DMS153 (cell line): ENCODE measurements around the gene CHST11.
"Not testable (repeated sequence)": the region's sequence is repeated elsewhere in the genome, so short reads cannot be mapped to it uniquely, and the experiment has no call there.

ENCODE experiments used
- DNase-seq: peaks from one replicate; lab custom pipeline; 2025; lab: John Stamatoyannopoulos, UW

Gene CHST11

DNA sequence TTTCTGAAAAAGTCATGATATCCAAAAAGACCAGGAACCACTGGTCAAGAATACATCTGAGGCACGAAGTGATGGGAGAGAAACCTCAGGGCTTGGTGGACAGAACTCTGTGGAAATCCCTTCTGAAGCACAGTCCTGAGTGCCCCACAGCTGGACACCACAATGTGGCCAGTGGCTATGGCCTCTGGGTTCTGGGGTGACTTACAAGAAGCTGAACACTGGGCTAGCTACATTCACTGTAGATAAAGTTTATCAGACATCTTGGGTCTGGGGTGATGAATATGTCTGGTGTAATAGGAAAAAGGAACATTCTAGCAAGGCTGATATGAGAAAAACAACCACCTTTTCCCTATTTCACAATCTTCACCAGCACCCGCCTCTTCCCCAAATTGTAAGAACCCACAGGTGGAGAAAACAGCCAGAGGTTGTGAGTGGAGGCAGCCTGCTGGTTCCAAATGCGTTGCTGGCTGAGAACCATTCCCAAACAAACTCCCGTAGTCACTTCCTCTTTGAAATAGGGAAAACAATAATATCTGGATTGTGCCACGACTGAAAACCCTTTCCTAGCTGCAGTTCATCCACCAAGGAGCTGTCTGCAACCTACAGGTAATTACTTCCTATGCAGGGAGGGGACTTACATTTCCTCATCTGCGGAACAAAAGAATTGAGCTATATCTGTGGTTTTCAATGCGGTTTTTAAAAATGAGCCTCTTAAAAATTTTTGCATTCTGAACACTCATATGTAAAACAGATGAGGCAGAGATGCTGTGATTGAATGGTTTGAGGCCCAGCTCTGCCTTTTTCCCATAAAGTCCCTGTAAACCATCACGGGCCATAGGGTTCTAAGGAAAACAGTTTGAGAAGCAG lies 307.7 kb downstream of the CHST11 start:
- DNase-seq, result no peak

GRCh38 chr12:104767261-104767660 lies 310.5 kb downstream of the CHST11 start:
- DNase-seq, result no peak

- peak; percentile 13 for DNase-seq
Measured at GRCh38 chr12:104768033-104768432, 311.3 kb downstream of the CHST11 start.

DNA sequence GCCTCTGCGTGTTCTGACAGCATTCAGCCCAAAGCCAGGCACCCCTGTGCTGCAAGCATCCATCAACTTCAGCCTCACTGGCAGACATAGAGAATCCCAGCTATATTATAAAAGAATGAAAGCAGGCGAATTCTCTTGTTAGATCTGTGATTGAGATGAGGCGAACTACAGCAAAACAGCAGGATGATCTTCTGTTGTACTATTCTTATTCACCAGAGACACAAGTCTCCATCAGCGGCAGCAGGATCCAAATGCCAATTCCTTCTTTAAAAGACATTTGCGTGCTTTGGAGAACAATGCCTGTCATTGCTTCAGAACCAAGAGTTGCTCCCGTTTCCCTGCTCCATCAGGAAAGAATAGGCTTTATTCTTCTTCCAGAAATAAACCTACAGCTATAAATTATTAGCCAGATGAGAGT lies 312.4 kb downstream of the CHST11 start:
- DNase-seq, result no peak

- DNase-seq, result no peak
Measured at GRCh38 chr12:104772336-104772735, 315.6 kb downstream of the CHST11 start.

DNA sequence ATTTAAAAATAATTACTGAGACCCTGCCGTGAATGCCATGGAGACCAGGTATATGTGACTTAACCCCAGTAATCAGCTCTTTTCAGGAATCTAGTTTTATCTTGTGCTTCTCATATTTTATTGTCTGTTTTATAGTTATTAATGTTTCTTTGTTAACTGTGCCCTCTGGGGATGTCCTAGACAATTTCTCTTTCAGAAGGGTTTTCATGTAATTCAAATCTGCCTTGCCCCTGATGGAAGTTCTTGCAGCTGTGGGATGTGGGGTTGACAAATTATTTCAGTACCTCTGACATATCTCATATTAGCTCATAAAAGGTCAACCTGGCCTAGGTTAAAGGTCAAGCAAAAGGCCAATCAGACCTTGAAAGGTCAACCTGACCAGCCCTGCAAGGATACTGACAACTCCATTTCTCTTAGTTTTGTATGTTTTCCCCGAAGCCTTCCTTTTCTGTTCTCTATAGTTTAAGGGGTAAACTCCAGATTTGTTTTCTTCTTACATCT lies 319.0 kb downstream of the CHST11 start:
- DNase-seq, result no peak

- DNase-seq, result no peak
Measured at GRCh38 chr12:104779134-104779533, 322.4 kb downstream of the CHST11 start.

- no peak for DNase-seq
Measured at GRCh38 chr12:104782296-104782695, 325.5 kb downstream of the CHST11 start.

DNA sequence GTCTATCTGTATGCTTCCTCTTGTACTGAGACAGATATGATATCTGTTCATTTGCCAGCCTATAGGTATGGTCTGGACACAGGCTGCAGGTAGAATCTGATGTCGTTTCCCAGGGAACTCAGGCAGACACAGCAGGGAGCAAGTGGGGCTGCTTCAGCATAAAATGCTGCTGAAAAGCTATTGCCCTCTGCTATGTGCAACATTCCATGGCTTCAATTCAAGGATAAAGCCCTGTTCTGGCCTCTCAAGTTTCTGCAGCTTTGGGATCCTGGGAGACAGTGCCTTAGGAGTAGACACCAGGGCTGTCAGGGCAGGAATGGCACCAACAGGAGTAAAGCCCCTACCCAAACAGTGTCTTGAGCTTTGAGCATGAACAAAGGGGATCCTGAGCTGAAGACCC lies 327.8 kb downstream of the CHST11 start:
- no peak for DNase-seq

GRCh38 chr12:104785886-104786285 lies 329.1 kb downstream of the CHST11 start:
- no peak for DNase-seq

GRCh38 chr12:104786352-104786751 lies 329.6 kb downstream of the CHST11 start:
- no peak for DNase-seq

GRCh38 chr12:104788840-104789271 lies 332.1 kb downstream of the CHST11 start:
- DNase-seq, result peak; percentile 34

DNA sequence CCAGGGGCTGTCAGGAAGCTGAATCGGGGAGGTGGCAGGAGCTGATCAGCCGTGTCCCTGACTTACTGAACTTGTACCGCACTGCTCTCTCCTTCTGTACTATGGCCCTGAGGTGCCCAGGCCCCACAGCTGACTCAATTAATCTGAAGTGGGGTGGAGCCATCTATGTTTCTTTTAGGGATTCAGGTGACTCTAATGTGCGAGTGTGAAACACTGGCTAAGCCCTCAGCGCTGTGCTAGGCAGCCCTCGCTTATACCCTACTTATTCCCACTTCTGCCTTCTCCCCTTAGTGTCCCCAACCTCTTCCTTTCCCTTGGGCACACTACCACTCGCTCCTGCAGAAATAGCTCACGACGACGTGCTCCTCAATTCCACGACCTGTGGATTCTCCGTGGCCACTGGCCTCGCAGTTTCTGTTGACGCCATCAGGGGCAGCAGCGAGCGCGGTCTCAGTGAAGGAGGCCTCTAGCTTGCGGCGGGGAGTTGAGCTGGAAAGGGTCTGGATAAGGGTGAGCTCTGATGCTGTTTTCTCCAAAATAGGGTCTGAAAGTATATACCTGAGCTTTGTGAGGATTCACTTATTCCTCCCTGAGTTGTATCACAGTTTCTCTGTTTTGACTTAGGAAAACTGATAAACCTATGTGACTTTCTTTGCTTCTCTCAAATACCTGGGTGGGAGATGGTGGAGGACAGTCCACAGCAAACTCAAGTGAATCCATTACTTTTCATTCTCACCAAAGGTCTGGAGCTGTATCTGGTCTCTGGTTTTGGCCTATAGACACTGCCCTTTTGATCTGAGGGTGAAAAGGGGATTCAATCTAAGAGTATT lies 333.8 kb downstream of the CHST11 start:
- no peak for DNase-seq

- DNase-seq, result no peak
Measured at GRCh38 chr12:104792570-104792969, 335.8 kb downstream of the CHST11 start.

- no peak for DNase-seq
Measured at GRCh38 chr12:104793285-104793684, 336.5 kb downstream of the CHST11 start.

DNA sequence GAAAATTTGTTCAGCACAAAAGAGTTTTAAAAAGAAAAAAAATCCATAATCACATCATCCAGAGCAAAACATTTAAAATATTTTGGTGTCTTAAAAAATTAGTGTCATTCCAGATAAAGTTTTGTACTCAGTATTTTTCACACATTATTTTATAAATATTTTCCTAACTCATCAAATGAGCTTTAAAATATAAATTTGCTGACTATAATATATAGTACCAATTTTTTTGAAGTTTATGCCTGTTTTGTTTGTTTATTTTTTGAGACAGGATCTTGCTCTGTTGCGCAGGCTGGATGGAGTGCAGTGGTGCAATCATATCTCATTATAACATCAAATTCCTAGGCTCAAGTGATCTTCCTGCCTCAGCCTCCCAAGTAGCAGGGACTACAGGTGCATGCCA lies 337.2 kb downstream of the CHST11 start:
- no peak for DNase-seq

- DNase-seq, result no peak
Measured at GRCh38 chr12:104796475-104796862, 339.7 kb downstream of the CHST11 start.

- DNase-seq, result no peak
Measured at GRCh38 chr12:104799458-104799857, 342.7 kb downstream of the CHST11 start.

- DNase-seq, result no peak
Measured at GRCh38 chr12:104801005-104801404, 344.3 kb downstream of the CHST11 start.

GRCh38 chr12:104801427-104801826 lies 344.7 kb downstream of the CHST11 start:
- no peak for DNase-seq

- no peak for DNase-seq
Measured at GRCh38 chr12:104802208-104802607, 345.5 kb downstream of the CHST11 start.

- DNase-seq, result no peak
Measured at GRCh38 chr12:104805186-104805585, 348.4 kb downstream of the CHST11 start.

- not testable (repeated sequence) for DNase-seq
Measured at GRCh38 chr12:104806194-104806593, 349.4 kb downstream of the CHST11 start.
